Panc1 (cell line): ENCODE measurements around the gene GRIP1.

Experiments
- CTCF ChIP-seq: fragments of 450-650 bp; IDR thresholded peaks from 2 replicates; pipeline ENCODE4 v1.5.1; 2017; ENCODE audit warnings: mild to moderate bottlenecking
- POLR2AphosphoS5 ChIP-seq: IDR thresholded peaks from 2 replicates; pipeline ENCODE4 v1.6.1; 2012; ENCODE audit warnings: mild to moderate bottlenecking, low read depth, low read length, moderate library complexity
- SIN3A ChIP-seq: IDR thresholded peaks from 2 replicates; pipeline ENCODE4 v1.6.1; 2012; ENCODE audit warnings: low read depth, mild to moderate bottlenecking, low read length, moderate library complexity, borderline replicate concordance; ENCODE audit not compliant: insufficient read depth
- TCF7L2 ChIP-seq: IDR thresholded peaks from 2 replicates; pipeline ENCODE4 v1.6.1; 2011; ENCODE audit warnings: mild to moderate bottlenecking, low read depth, low read length, inconsistent platforms
- TF ChIP-seq, protein P1 (sequence below), 2 experiments: IDR thresholded peaks; 2 replicates each; pipeline ENCODE4 v1.6.1; 2011 to 2012; ENCODE audit warnings: low read depth in 2 of 2, control low read depth in 1 of 2, low read length in 1 of 2, mild to moderate bottlenecking in 1 of 2, moderate library complexity in 1 of 2; ENCODE audit not compliant: insufficient read depth in 1 of 2

GRCh38 chr12:66453120-66453519, 225.8 kb downstream of the GRIP1 start:
- TF ChIP-seq CTCF: no peak
- TF ChIP-seq, protein P1, sequence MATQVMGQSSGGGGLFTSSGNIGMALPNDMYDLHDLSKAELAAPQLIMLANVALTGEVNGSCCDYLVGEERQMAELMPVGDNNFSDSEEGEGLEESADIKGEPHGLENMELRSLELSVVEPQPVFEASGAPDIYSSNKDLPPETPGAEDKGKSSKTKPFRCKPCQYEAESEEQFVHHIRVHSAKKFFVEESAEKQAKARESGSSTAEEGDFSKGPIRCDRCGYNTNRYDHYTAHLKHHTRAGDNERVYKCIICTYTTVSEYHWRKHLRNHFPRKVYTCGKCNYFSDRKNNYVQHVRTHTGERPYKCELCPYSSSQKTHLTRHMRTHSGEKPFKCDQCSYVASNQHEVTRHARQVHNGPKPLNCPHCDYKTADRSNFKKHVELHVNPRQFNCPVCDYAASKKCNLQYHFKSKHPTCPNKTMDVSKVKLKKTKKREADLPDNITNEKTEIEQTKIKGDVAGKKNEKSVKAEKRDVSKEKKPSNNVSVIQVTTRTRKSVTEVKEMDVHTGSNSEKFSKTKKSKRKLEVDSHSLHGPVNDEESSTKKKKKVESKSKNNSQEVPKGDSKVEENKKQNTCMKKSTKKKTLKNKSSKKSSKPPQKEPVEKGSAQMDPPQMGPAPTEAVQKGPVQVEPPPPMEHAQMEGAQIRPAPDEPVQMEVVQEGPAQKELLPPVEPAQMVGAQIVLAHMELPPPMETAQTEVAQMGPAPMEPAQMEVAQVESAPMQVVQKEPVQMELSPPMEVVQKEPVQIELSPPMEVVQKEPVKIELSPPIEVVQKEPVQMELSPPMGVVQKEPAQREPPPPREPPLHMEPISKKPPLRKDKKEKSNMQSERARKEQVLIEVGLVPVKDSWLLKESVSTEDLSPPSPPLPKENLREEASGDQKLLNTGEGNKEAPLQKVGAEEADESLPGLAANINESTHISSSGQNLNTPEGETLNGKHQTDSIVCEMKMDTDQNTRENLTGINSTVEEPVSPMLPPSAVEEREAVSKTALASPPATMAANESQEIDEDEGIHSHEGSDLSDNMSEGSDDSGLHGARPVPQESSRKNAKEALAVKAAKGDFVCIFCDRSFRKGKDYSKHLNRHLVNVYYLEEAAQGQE (IDR thresholded peaks at IDR 0.05; ENCODE audit: insufficient read depth in 1 of 2, low read depth in 2 of 2, low read length in 1 of 2): no peak
- no peak for TF ChIP-seq POLR2AphosphoS5
- TF ChIP-seq SIN3A: no peak
- no peak for TF ChIP-seq TCF7L2
